CD4-positive, CD25-positive, alpha-beta regulatory T cell (primary cell): ENCODE results near the gene PPP1R3F. TPM values are rescaled to one million over a fixed set of nuclear protein-coding genes. Genes with fewer than 3 reads are reported as not detected.
A peak's percentile ranks its signal among the peaks of the same experiment; 100 is the strongest.

Experiments used
- ATAC-seq, 2 donors: fragments of 150-1000 bp; cut with Tn5 transposase; one replicate each; pipeline ENCODE4 v1.10.0; 2021; ENCODE audit warnings: low read depth in 2 of 2, moderate number of reproducible peaks in 2 of 2, moderate library complexity in 1 of 2
- DNase-seq, 3 donors: peaks; one replicate each; pipeline versions ENCODE4 v3.0.0 to v3.0.0-alpha.2; 2012 to 2022; ENCODE audit warnings: mixed read lengths in 1 of 3
- H3K27ac ChIP-seq: one replicate; pipeline ENCODE4 v1.7.0; 2013; ENCODE audit warnings: mild to moderate bottlenecking, low read length; ENCODE audit not compliant: insufficient read depth, poor library complexity, severe bottlenecking
- H3K27me3 ChIP-seq: one replicate; pipeline ENCODE4 v1.7.0; 2013; ENCODE audit warnings: low read length; ENCODE audit not compliant: control insufficient read depth, insufficient read depth
- H3K36me3 ChIP-seq: one replicate; pipeline ENCODE4 v1.7.0; 2013; ENCODE audit warnings: mild to moderate bottlenecking, low read length, moderate library complexity; ENCODE audit not compliant: control insufficient read depth, insufficient read depth
- H3K4me1 ChIP-seq: 2 replicates; pipeline ENCODE4 v1.7.0; 2013; ENCODE audit warnings: mild to moderate bottlenecking, low read length; ENCODE audit not compliant: insufficient read depth, control insufficient read depth, poor library complexity, severe bottlenecking
- H3K4me3 ChIP-seq: one replicate; pipeline ENCODE4 v1.7.0; 2013; ENCODE audit warnings: low read depth, mild to moderate bottlenecking, low read length, moderate library complexity
- H3K9me3 ChIP-seq, 2 experiments: 1 replicate in 1 of 2; 2 replicates in 1 of 2; pipeline ENCODE4 v1.7.0; 2013; ENCODE audit warnings: low read length in 2 of 2, mild to moderate bottlenecking in 1 of 2, moderate library complexity in 1 of 2; ENCODE audit not compliant: control insufficient read depth in 2 of 2
- H3K27ac Mint-ChIP-seq, 3 donors: one replicate each; pipeline ENCODE4 v1.8.0; 2020 to 2022; ENCODE audit warnings: mild to moderate bottlenecking in 3 of 3, mixed read lengths in 3 of 3, moderate library complexity in 2 of 3
- H3K27me3 Mint-ChIP-seq: one replicate; pipeline ENCODE4 v1.8.0; 2022; ENCODE audit warnings: mild to moderate bottlenecking, mixed read lengths
- H3K36me3 Mint-ChIP-seq: one replicate; pipeline ENCODE4 v1.8.0; 2020; ENCODE audit warnings: mixed read lengths
- H3K4me1 Mint-ChIP-seq, 4 donors: one replicate each; pipeline ENCODE4 v1.8.0; 2020 to 2022; ENCODE audit warnings: mixed read lengths in 4 of 4, mild to moderate bottlenecking in 1 of 4
- H3K4me3 Mint-ChIP-seq, 4 donors: one replicate each; pipeline ENCODE4 v1.8.0; 2020 to 2022; ENCODE audit warnings: mild to moderate bottlenecking in 4 of 4, mixed read lengths in 4 of 4, moderate library complexity in 3 of 4
- H3K9me3 Mint-ChIP-seq, 7 donors: one replicate each; pipeline ENCODE4 v1.8.0; 2020 to 2022; ENCODE audit warnings: mixed read lengths in 7 of 7, mild to moderate bottlenecking in 3 of 7, moderate library complexity in 2 of 7
- polyA plus RNA-seq, 4 donors: library from polyadenylated mRNA; unstranded; fragments of 300-500 nt; fragmentation: Illumina TruSeq; gene quantifications; one replicate each; pipeline ENCODE4 v1.2.3, GENCODE V29; 2021
- total RNA-seq: library from RNA; stranded (reverse); gene quantifications from one replicate; pipeline ENCODE4 v1.2.3, GENCODE V29; 2022

The PPP1R3F gene
- total and polyA plus RNA-seq, 5 donors from 2014 or later = 11.8 to 28.0 (median 15.6) TPM

DNA sequence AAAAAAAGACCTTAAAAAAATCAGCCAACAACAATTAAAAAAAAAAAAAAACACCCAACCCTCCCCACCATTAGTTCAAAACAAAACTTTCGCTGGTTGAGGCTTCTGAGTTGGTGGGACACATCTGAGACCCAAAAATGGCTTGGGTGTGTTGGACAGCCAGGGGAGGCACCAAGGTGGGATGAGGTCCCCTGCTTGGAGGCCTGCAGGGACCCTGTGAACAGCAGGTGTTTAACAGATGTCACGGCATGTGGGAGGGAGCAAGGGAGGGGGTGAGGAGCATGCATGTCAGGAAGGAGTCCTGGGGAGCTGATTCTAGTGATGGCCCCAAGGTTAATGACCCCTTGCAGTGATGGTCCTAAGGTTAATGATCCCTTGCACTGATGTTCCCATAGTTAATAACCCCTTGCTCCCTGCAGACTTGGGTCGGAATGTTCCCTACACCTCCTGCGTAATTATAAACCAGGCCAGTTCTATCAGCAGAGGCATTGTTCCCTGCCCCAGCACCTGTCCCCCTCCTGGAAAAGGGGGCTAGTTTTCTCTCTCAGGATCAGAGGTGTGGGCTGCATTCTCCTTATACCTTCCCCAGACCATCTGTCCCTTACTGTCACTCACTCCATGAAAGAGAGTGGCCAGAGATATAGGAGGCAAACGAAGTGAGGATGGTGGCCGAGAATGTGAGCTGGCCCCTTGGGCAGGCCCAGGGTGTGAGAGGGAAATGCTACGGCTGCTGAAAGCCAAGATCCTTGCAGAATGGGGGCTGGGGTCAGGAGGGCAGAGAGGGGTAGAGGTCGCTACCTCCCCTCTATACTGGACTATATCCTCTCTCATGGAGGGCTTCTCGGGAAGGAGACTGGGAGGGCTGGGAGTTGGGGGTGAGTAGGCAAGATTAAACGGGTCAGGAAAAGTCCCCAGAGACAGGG is 2.8 kb upstream of the PPP1R3F start:
- Mint-ChIP-seq H3K4me3 (peak overlapping the region; percentile 89 to 100 (median 98)), H3K27me3 (no peaks in the 10 kb centered on the region), H3K4me1 (peaks cover 0 to 50% (median 11%) of the 10 kb centered on the region in 4 donors), H3K27ac (peak overlapping the region; percentile 76 to 100 (median 99)), H3K36me3 (peaks cover 23% of the 10 kb centered on the region), H3K9me3 (no peaks in the 10 kb centered on the region)
- H3K27ac ChIP-seq = peak overlapping the region; percentile 97
- no peak for ATAC-seq
- peak in 1 of 3 donors; percentile 71 for DNase-seq
- H3K9me3 ChIP-seq = no peaks in the 10 kb centered on the region
- no peaks in the 10 kb centered on the region for H3K27me3 ChIP-seq
- peak overlapping the region; percentile 40 for H3K4me3 ChIP-seq
- peaks cover 53% of the 10 kb centered on the region for H3K4me1 ChIP-seq
- no peaks in the 10 kb centered on the region for H3K36me3 ChIP-seq

DNA sequence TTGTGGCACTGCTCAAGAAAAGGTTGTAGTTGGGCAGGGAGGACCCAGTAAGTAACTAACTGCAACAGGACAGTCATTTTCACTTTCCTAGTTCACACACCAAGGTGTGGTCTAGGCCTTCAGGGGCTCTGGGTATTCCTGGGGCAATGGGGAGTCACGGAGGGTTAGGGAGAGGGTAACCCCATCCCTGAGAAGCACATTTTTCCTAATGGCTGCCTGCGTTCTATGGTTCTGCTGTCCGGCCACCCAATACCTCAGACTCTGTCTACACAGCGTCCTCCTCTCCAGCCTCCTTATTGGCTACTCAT is 937 bp upstream of the PPP1R3F start:
- H3K4me1 Mint-ChIP-seq = peaks cover 0 to 64% (median 20%) of the 10 kb centered on the region in 4 donors
- peaks cover 9% of the 10 kb centered on the region for H3K36me3 Mint-ChIP-seq
- H3K4me1 ChIP-seq = peaks cover 65% of the 10 kb centered on the region
- peak overlapping the region; percentile 97 for H3K27ac ChIP-seq
- DNase-seq = no peak
- H3K4me3 ChIP-seq = peak overlapping the region; percentile 85
- H3K36me3 ChIP-seq = no peaks in the 10 kb centered on the region
- no peak for ATAC-seq
- H3K9me3 ChIP-seq = no peaks in the 10 kb centered on the region
- peak overlapping the region; percentile 89 to 100 (median 96) for H3K4me3 Mint-ChIP-seq
- no peaks in the 10 kb centered on the region for H3K27me3 Mint-ChIP-seq
- H3K27me3 ChIP-seq = no peaks in the 10 kb centered on the region
- H3K27ac Mint-ChIP-seq = peak overlapping the region; percentile 98 to 100 (median 99)
- no peaks in the 10 kb centered on the region for H3K9me3 Mint-ChIP-seq

DNA sequence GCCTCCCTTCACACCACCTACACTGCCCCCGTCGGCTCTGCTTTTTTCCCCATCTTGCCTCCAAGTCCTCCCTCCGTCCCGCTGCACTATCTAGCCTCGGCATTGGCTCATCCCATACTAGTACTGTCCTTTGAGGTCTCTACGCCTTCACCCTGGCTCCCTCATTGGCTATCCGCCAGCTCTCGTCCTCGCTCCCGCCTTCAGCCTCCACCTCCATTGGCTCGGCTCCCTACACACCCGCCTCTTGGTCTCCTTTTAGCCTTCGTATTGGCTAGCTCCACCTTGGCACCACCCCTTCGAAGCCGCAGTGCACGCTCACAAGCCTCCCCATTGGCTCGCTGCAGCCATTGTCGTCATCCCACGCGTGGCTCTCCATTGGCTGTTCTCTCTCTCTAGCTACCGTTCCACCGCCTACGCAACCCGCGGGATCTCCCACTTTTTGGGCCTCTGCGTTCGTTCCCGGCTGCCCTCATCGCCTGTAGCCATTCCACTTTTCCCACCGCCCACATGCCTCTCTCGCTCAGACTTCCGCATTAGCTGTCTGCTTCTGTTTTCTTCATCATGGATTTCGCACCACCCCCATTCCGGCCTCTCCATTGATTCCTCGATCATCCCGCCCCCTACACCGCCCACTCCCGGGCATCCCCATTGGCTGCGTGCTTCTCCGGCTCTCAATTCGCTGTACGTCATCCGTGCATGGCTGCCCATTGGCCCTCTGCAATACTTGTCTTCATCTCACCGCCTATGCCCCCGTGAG is 405 bp upstream of the PPP1R3F start:
- H3K9me3 Mint-ChIP-seq = no peaks in the 10 kb centered on the region
- H3K27me3 Mint-ChIP-seq = no peaks in the 10 kb centered on the region
- H3K4me1 ChIP-seq = peaks cover 70% of the 10 kb centered on the region
- peak overlapping the region; percentile 97 for H3K27ac ChIP-seq
- peaks cover 0 to 70% (median 20%) of the 10 kb centered on the region in 4 donors for H3K4me1 Mint-ChIP-seq
- no peaks in the 10 kb centered on the region for H3K9me3 ChIP-seq
- H3K36me3 ChIP-seq = no peaks in the 10 kb centered on the region
- H3K27ac Mint-ChIP-seq = peak overlapping the region; percentile 98 to 100 (median 99)
- peak overlapping the region; percentile 89 to 100 (median 96) for H3K4me3 Mint-ChIP-seq
- DNase-seq (peak; percentile 92 to 97 (median 95)), ATAC-seq (peak; percentile 75)
- H3K27me3 ChIP-seq = no peaks in the 10 kb centered on the region
- H3K36me3 Mint-ChIP-seq = peaks cover 4% of the 10 kb centered on the region
- H3K4me3 ChIP-seq = peak overlapping the region; percentile 85

DNA sequence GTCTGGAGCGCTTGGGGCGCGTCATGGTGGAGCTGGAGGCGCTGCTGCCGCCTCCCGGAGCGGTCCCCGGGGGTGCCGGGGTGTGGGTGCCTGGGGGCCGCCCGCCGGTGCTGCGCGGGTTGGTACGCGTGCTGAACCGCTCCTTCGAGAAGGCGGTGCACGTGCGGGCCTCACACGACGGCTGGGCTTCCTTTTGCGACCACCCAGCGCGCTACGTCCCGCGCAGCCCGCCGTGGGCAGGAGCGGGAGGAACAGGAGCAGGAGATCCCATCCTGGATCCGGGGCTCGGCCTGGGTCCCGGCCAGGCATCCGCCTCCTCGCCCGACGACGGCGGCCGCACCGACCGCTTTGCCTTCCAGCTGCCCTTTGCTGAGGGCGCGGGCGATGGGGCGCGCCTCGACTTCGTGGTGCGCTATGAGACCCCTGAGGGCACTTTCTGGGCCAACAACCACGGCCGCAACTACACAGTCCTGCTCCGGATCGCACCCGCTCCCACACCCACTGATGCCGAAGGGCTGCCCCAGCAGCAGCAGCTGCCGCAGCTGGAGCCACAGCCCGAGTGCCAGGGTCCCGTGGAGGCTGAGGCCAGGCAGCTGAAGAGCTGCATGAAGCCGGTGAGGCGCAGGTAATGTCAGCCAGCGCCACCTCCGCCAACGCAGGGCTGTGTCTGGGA is 792 bp downstream of the PPP1R3F start:
- peaks cover 77% of the 10 kb centered on the region for H3K4me1 ChIP-seq
- peak overlapping the region; percentile 81 for H3K4me3 ChIP-seq
- no peak for ATAC-seq

DNA sequence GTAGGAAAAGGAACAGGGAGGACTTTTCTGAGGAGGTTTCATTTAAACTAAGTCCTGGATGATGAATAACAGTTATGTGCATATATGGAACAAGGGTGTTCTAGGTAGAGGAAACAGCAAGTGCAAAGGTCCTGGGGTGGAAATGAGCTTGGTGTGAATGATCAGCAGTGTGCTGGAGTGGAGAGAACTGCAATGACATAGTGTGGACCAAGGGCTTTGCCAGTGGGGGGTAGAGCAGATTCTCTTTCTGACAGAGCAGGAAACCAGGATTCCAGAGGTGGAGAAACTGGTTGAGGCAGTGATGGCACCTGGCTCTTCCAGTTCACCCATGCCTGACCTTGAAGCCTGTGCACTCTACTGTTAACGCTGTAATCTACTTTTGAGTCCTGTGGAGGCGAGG is 1.7 kb downstream of the PPP1R3F start:
- no peaks in the 10 kb centered on the region for H3K27me3 Mint-ChIP-seq
- peak overlapping the region; percentile 76 to 89 (median 84) for H3K4me3 Mint-ChIP-seq
- DNase-seq = peak in 1 of 3 donors; percentile 56
- no peaks in the 10 kb centered on the region for H3K9me3 ChIP-seq
- H3K27ac ChIP-seq = peak overlapping the region; percentile 97
- no peaks in the 10 kb centered on the region for H3K9me3 Mint-ChIP-seq
- H3K36me3 Mint-ChIP-seq = peaks cover 8% of the 10 kb centered on the region
- no peaks in the 10 kb centered on the region for H3K27me3 ChIP-seq
- peaks cover 77% of the 10 kb centered on the region for H3K4me1 ChIP-seq
- no peak for ATAC-seq
- peaks cover 0 to 77% (median 34%) of the 10 kb centered on the region in 4 donors for H3K4me1 Mint-ChIP-seq
- peak overlapping the region; percentile 75 to 98 (median 93) for H3K27ac Mint-ChIP-seq
- H3K4me3 ChIP-seq = peak overlapping the region; percentile 81
- H3K36me3 ChIP-seq = no peaks in the 10 kb centered on the region

More for the DNA sequence above, 792 bp downstream of the PPP1R3F start:
- Mint-ChIP-seq H3K36me3 (peaks cover 8% of the 10 kb centered on the region), H3K27me3 (no peaks in the 10 kb centered on the region), H3K9me3 (no peaks in the 10 kb centered on the region), H3K4me1 (peaks cover 0 to 75% (median 29%) of the 10 kb centered on the region in 4 donors), H3K27ac (peak overlapping the region; percentile 75 to 98 (median 93)), H3K4me3 (peak overlapping the region; percentile 76 to 89 (median 84))
- Histone ChIP-seq H3K27ac (peak overlapping the region; percentile 97), H3K36me3 (no peaks in the 10 kb centered on the region), H3K27me3 (no peaks in the 10 kb centered on the region), H3K9me3 (no peaks in the 10 kb centered on the region)
- DNase-seq = no peak

DNA sequence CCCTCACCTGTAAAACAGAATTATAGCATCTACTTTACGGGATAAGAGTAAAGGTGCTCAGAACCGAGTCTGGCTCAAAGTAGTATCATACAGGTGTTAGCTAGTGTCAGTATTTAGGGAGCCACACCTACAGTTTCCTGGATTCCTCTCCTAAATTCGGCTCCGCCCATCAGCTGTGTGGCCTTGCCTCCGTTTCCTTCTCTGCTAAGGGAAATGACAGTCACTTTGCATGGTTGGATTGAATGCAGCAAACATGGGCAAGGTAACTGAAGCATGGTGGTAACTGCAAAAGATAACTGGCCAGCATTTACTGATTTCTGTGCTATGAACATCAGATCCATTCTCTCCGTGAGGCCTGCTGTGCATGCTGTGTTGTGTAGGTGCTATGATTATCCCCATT is 2.8 kb downstream of the PPP1R3F start:
- Histone ChIP-seq H3K4me3 (peak overlapping the region; percentile 81), H3K4me1 (peaks cover 78% of the 10 kb centered on the region), H3K27ac (peak overlapping the region; percentile 97), H3K27me3 (no peaks in the 10 kb centered on the region), H3K9me3 (no peaks in the 10 kb centered on the region), H3K36me3 (no peaks in the 10 kb centered on the region)
- peak in 2 of 3 donors; percentile 46 to 89 for DNase-seq
- no peaks in the 10 kb centered on the region for H3K9me3 Mint-ChIP-seq
- H3K4me1 Mint-ChIP-seq = peaks cover 4 to 78% (median 39%) of the 10 kb centered on the region in 4 donors
- H3K4me3 Mint-ChIP-seq = peak overlapping the region; percentile 76 to 89 (median 84)
- no peak for ATAC-seq
- no peaks in the 10 kb centered on the region for H3K27me3 Mint-ChIP-seq
- peak overlapping the region; percentile 90 to 98 (median 93) for H3K27ac Mint-ChIP-seq
- peaks cover 8% of the 10 kb centered on the region for H3K36me3 Mint-ChIP-seq

DNA sequence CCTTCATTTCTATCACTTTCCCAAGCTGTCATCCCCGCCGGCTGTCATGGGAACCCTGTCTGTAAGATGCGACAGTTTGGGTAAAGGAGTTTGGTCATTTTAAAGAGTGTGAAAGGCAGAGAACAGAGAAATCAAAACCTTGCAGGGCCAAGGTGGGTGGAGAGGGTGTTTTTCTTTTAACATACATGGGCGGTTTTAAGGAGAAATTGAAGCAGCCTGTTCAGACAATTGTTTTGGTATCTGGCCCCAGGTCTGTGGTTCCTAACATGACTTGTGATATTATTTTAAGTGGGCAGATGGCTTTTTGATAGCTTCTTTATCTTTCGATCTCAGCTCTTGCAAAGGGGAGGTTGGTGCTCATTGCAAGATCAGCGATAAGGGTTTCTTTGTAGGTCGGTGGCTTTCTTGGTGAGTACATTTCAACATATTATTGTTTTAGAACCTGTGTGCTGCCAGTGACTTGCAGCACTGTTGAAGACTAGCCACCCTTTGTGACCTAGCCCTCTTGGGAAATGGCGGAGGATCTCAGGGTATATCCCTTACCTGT is 3.7 kb downstream of the PPP1R3F start:
- no peaks in the 10 kb centered on the region for H3K27me3 Mint-ChIP-seq
- peak; percentile 13 to 16 for ATAC-seq
- H3K4me1 Mint-ChIP-seq = peaks cover 12 to 78% (median 41%) of the 10 kb centered on the region in 4 donors
- peaks cover 8% of the 10 kb centered on the region for H3K36me3 Mint-ChIP-seq
- H3K9me3 ChIP-seq = no peaks in the 10 kb centered on the region
- no peaks in the 10 kb centered on the region for H3K36me3 ChIP-seq
- peaks cover 81% of the 10 kb centered on the region for H3K4me1 ChIP-seq
- H3K9me3 Mint-ChIP-seq = no peaks in the 10 kb centered on the region
- H3K4me3 ChIP-seq = peak overlapping the region; percentile 81
- H3K27ac Mint-ChIP-seq = peak overlapping the region; percentile 90 to 98 (median 93)
- H3K4me3 Mint-ChIP-seq = peak overlapping the region; percentile 76 to 89 (median 84)
- H3K27me3 ChIP-seq = no peaks in the 10 kb centered on the region
- peak overlapping the region; percentile 97 for H3K27ac ChIP-seq
- peak; percentile 37 to 93 (median 80) for DNase-seq
